OCI-LY1 (cell line): ENCODE data around the gene HDGFL2.

ENCODE experiments used
- H2AFZ ChIP-seq: fragments of 200-600 bp; sonication (generic), shearing (Covaris generic); 2 replicates; pipeline ENCODE4 v1.6.0; 2014; ENCODE audit warnings: antibody characterized with exemption, mild to moderate bottlenecking, low read length
- H3F3A ChIP-seq: fragments of 200-600 bp; sonication (generic), shearing (Covaris generic); 2 replicates; pipeline ENCODE4 v1.6.0; 2014; ENCODE audit warnings: mild to moderate bottlenecking, antibody characterized with exemption, low read length, moderate library complexity; ENCODE audit not compliant: insufficient read depth
- H3K27ac ChIP-seq: fragments of 200-600 bp; sonication (generic); 2 replicates; pipeline ENCODE4 v1.5.1; 2014; ENCODE audit warnings: low read length, mixed run types, mild to moderate bottlenecking, low read depth; ENCODE audit not compliant: poor library complexity, severe bottlenecking
- H3K27me3 ChIP-seq: fragments of 200-600 bp; sonication (generic); 2 replicates; pipeline ENCODE4 v1.6.0; 2014; ENCODE audit warnings: antibody characterized with exemption, mild to moderate bottlenecking, low read length, moderate library complexity; ENCODE audit not compliant: insufficient read depth
- H3K36me3 ChIP-seq: fragments of 200-600 bp; sonication (generic); 2 replicates; pipeline ENCODE4 v1.6.1; 2014; ENCODE audit warnings: mild to moderate bottlenecking, antibody characterized with exemption, low read length, moderate library complexity, mixed read lengths; ENCODE audit not compliant: insufficient read depth
- H3K4me1 ChIP-seq: fragments of 200-600 bp; sonication (generic); 2 replicates; pipeline ENCODE4 v1.5.1; 2014; ENCODE audit warnings: mild to moderate bottlenecking, low read length, moderate library complexity; ENCODE audit not compliant: insufficient read depth, severe bottlenecking
- H3K4me2 ChIP-seq: fragments of 200-600 bp; sonication (generic), shearing (Covaris generic); 2 replicates; pipeline ENCODE4 v1.6.1; 2014; ENCODE audit warnings: low read length
- H3K4me3 ChIP-seq: fragments of 200-600 bp; sonication (generic); 2 replicates; pipeline ENCODE4 v1.5.1; 2014; ENCODE audit warnings: low read length, low read depth, mild to moderate bottlenecking, mixed read lengths; ENCODE audit not compliant: poor library complexity, severe bottlenecking
- H3K79me2 ChIP-seq: fragments of 200-600 bp; shearing (Covaris generic); 2 replicates; pipeline ENCODE4 v1.6.1; 2016; ENCODE audit warnings: mixed run types, low read length, mixed read lengths; ENCODE audit not compliant: insufficient read depth
- H3K9ac ChIP-seq: fragments of 200-600 bp; sonication (generic), shearing (Covaris generic); 2 replicates; pipeline ENCODE4 v1.6.1; 2014; ENCODE audit warnings: mild to moderate bottlenecking, low read length, mixed read lengths
- H3K9me2 ChIP-seq: fragments of 200-600 bp; sonication (generic), shearing (Covaris generic); 2 replicates; pipeline ENCODE4 v1.6.1; 2014; ENCODE audit warnings: low read depth, mild to moderate bottlenecking, low read length, mixed read lengths
- H3K9me3 ChIP-seq: fragments of 200-600 bp; shearing (Covaris generic); 2 replicates; pipeline ENCODE4 v1.6.1; 2014; ENCODE audit warnings: low read length, mixed read lengths
- H4K20me1 ChIP-seq: fragments of 200-600 bp; sonication (generic), shearing (Covaris generic); 2 replicates; pipeline ENCODE4 v1.6.0; 2016; ENCODE audit warnings: mild to moderate bottlenecking, low read length; ENCODE audit not compliant: insufficient read depth
- EZH2 ChIP-seq: fragments of 200-600 bp; sonication (generic), shearing (Covaris generic); IDR thresholded peaks from 2 replicates; pipeline ENCODE4 v1.8.0; 2017; ENCODE audit warnings: borderline replicate concordance, mixed run types, mild to moderate bottlenecking, antibody characterized with exemption, low read length, moderate library complexity, mixed read lengths
- TF ChIP-seq, protein P1 (sequence below): fragments of 200-600 bp; sonication (generic), shearing (Covaris generic); IDR thresholded peaks from 2 replicates; pipeline ENCODE4 v1.5.1; 2017; ENCODE audit warnings: mild to moderate bottlenecking, antibody characterized with exemption, low read length, moderate library complexity, mixed read lengths

HDGFL2 gene

DNA sequence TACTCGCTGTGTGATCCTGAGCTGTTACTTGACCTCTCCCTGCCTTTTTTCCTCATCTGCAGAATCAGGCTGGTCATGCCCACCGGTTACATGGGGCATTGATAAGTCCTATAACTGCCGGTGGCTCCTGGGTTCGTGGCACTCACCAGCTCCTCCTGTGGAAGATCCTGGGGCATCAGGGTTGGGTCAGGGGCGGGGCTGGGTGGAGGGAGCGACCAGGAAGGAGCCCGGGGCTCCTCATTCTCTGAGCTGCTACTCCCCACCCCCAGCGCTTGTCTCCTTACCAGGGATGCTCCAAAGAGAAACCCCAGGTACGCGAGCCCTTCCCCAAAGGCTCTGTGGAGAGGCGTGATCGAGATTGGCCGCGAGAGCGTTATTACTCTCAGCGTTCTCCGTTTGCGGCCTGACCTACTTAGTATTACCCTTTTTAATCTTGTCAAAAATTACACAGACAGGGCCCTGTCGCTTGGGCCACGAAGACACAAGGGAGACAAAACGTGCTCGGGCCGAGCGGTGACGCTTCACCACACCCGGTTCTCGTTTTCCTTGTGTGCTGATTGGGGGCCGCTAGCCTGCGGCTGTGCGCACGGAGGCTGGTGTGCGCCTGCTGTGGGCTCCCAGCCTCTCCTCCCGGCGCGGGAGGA is 10.7 kb downstream of the HDGFL2 start:
- H3K4me2 ChIP-seq, result no peak overlapping the region
- no peaks in the 10 kb centered on the region for H3K9me2 ChIP-seq
- TF ChIP-seq, protein P1, sequence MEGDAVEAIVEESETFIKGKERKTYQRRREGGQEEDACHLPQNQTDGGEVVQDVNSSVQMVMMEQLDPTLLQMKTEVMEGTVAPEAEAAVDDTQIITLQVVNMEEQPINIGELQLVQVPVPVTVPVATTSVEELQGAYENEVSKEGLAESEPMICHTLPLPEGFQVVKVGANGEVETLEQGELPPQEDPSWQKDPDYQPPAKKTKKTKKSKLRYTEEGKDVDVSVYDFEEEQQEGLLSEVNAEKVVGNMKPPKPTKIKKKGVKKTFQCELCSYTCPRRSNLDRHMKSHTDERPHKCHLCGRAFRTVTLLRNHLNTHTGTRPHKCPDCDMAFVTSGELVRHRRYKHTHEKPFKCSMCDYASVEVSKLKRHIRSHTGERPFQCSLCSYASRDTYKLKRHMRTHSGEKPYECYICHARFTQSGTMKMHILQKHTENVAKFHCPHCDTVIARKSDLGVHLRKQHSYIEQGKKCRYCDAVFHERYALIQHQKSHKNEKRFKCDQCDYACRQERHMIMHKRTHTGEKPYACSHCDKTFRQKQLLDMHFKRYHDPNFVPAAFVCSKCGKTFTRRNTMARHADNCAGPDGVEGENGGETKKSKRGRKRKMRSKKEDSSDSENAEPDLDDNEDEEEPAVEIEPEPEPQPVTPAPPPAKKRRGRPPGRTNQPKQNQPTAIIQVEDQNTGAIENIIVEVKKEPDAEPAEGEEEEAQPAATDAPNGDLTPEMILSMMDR, result no peak
- no peak for TF ChIP-seq EZH2
- no peaks in the 10 kb centered on the region for H3F3A ChIP-seq
- no peaks in the 10 kb centered on the region for H4K20me1 ChIP-seq
- no peaks in the 10 kb centered on the region for H3K79me2 ChIP-seq
- no peaks in the 10 kb centered on the region for H3K4me1 ChIP-seq
- H3K4me3 ChIP-seq, result no peak overlapping the region
- H3K27ac ChIP-seq, result no peak overlapping the region
- no peak overlapping the region for H3K9ac ChIP-seq
- H3K27me3 ChIP-seq, result no peaks in the 10 kb centered on the region
- no peaks in the 10 kb centered on the region for H3K9me3 ChIP-seq
- peaks cover 32% of the 10 kb centered on the region for H3K36me3 ChIP-seq
- H2AFZ ChIP-seq, result no peak overlapping the region

DNA sequence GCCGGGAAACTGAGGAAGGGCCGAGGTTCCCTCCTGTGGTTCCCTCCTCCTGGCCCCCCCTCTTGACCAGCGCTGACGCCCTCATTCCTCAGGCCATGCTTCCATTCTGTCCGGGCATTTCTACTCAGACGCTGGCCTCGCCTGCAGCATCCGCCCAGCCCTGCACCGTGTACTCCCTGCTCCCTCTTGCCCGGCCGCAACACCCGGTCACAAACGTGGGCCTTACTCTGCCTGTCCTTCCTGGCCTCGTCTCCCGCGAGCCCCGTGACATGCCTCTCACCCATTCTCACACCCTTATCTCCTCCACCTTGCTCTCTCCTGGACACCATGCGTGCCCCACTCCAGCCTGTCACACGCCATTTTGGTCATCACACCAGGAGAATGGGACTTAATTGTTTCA is 11.3 kb downstream of the HDGFL2 start:
- Histone ChIP-seq H3K27ac (no peak overlapping the region), H3F3A (no peaks in the 10 kb centered on the region), H3K27me3 (no peaks in the 10 kb centered on the region), H3K36me3 (peaks cover 30% of the 10 kb centered on the region), H3K9ac (no peak overlapping the region), H3K4me3 (no peak overlapping the region), H3K79me2 (no peaks in the 10 kb centered on the region), H3K4me2 (no peak overlapping the region), H3K9me2 (no peaks in the 10 kb centered on the region), H3K4me1 (no peaks in the 10 kb centered on the region), H4K20me1 (no peaks in the 10 kb centered on the region), H3K9me3 (no peaks in the 10 kb centered on the region), H2AFZ (no peak overlapping the region)
- TF ChIP-seq, protein P1, result no peak
- TF ChIP-seq EZH2, result no peak

DNA sequence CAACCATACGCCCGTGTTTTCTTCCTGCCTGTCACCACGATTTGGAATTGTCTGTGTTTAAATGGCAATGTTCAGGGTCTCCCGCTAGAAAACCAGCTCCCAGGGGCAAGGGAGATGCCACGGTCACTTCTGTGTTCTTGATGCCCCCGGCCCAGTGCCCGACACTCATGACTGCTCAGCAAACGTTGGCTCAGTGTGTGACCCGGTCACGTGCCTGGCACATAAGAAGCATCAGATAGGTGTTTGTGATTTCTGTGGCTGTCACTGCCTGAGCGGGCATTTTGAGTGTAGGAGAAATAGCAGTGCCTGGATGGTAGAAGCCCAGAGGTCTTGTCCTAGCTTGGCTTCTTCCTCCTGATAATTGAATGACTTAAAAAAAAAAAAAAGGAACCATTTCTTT is 15.5 kb downstream of the HDGFL2 start:
- no peak overlapping the region for H3K4me2 ChIP-seq
- peaks cover 49% of the 10 kb centered on the region for H3K36me3 ChIP-seq
- no peak overlapping the region for H3K9ac ChIP-seq
- H3K4me1 ChIP-seq, result no peaks in the 10 kb centered on the region
- H3K9me3 ChIP-seq, result no peaks in the 10 kb centered on the region
- no peak overlapping the region for H3K4me3 ChIP-seq
- no peaks in the 10 kb centered on the region for H3K79me2 ChIP-seq
- H2AFZ ChIP-seq, result no peak overlapping the region
- TF ChIP-seq, protein P1, result no peak
- TF ChIP-seq EZH2, result no peak
- no peaks in the 10 kb centered on the region for H3K9me2 ChIP-seq
- H4K20me1 ChIP-seq, result no peaks in the 10 kb centered on the region
- H3K27ac ChIP-seq, result no peak overlapping the region
- H3F3A ChIP-seq, result no peaks in the 10 kb centered on the region
- H3K27me3 ChIP-seq, result no peaks in the 10 kb centered on the region
